ENCODE measurements around the gene KRT14.
"Not testable (repeated sequence)": the region's sequence is repeated elsewhere in the genome, so short reads cannot be mapped to it uniquely, and the experiment has no call there.

The KRT14 gene

GRCh38 chr17:41545829-41546410 is 40.8 kb downstream of the KRT14 start:
- DNase-seq, result no peak

GRCh38 chr17:41544935-41545334 is 41.8 kb downstream of the KRT14 start:
- no peak for DNase-seq

DNA sequence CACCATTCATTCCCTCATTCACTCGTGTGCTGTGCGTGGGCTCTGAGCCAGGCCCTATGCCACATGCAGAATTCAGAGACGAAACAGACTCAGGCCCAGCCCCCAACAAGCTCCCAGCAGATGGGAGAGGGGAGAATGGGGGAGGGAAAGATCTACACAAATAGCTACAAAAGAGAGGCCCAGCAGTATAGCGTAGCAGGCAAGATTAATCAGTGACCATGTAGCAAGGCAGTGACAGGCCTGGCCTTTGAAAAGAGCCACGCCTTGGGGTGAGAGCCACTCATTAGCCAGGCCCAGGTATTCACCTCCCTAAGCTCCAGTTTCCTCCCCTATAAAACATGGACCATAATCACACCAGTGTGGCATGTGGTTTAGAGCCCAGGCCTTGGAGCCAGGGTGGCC is 42.2 kb downstream of the KRT14 start:
- no peak for DNase-seq

- not testable (repeated sequence) for DNase-seq
Observed at GRCh38 chr17:41542786-41543185, 43.9 kb downstream of the KRT14 start.

GRCh38 chr17:41542357-41542756 is 44.3 kb downstream of the KRT14 start:
- DNase-seq, result no peak

DNA sequence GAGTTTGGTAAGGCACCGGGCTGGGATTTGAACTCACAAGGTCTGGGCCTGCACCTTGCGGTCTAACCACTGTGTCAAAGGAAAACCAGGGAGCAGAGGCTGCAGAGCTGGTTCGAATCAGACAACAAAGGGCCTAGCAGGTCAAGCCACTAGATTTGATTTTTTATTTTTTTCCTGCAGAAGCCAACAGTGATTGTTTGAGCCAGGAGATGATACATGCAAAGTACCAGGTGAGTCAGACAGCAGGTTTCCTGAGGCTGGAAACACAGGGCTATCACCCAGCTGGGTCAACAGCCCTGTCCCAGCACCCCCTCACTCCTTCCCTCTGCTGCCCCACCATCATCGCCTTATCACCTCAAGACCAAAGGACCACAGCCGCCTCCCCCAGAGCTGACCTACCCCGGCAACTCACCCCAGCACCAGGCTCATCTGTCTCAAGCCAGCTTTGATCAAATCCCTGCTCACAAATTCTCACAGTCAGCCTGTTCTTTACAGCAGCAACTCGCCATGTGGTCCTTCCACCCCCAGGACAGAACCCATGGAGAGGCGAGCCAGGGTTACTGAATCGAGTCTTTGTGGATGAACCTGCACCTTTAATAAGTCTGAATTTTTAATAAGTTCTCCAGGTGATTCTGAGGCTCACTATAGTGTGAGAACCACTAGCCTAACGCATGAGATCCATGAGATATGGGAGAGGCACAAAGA is 45.6 kb downstream of the KRT14 start:
- no peak for DNase-seq

DNA sequence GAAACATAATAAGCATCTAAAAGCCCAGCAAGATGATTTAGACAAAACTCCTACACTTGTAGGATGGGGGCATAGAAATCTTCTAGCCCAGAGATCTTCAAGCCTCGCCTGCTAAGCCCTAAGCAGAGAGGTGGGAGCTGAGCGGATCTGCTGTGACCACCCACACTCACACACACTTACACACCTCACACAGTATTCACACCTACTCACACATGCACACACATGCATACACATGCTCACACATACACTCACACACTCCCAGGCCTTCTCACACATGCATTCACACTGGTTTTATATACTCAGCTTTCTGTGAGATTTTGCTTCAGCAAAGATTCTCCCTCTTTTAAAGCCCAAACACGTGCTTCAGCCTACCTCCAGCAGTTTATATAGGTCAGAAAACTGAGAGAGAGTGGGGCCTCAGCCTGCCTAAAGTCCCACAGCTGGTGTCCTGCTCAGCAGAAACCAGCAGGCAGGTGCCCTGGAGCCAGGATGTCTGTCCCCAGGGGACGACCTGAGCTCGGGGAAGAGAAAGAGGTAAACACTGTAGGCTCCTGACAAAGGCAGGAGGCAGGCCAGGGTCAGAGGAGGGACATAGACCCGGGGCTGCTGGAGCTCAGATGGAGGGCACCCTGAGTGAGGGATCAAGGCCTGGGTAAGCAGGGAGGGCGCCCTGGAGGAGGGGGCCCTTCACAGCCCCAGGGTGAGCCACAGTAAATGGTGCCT is 46.6 kb downstream of the KRT14 start:
- DNase-seq, result no peak

GRCh38 chr17:41539071-41539492 is 47.6 kb downstream of the KRT14 start:
- no peak for DNase-seq

DNA sequence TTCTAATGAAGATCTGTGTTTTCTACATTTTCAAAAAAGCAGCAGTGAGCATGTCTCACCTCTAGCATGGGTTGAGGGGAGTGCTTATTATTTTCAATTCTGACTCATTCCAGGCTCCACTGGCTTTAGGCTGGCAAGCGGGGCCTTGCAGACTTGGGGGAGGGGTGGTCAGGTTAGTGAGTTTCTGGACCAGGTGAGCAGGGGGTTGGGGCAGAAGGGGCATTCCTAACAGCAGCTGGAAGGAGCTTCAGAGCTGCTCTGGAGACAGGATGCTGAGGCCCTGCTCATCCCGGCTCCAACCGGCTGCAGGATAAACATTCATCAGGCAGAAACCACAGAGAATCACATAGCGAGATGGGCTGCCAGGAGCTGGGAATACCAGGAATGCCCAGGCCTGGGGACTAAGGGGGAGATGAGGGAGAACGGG is 48.1 kb downstream of the KRT14 start:
- no peak for DNase-seq

GRCh38 chr17:41537990-41538389 is 48.7 kb downstream of the KRT14 start:
- DNase-seq, result no peak

- no peak for DNase-seq
Observed at GRCh38 chr17:41537614-41537954, 49.1 kb downstream of the KRT14 start.

- DNase-seq, result no peak
Observed at GRCh38 chr17:41536741-41537613, 49.7 kb downstream of the KRT14 start.

GRCh38 chr17:41535764-41536481 is 50.8 kb downstream of the KRT14 start:
- no peak for DNase-seq

DNA sequence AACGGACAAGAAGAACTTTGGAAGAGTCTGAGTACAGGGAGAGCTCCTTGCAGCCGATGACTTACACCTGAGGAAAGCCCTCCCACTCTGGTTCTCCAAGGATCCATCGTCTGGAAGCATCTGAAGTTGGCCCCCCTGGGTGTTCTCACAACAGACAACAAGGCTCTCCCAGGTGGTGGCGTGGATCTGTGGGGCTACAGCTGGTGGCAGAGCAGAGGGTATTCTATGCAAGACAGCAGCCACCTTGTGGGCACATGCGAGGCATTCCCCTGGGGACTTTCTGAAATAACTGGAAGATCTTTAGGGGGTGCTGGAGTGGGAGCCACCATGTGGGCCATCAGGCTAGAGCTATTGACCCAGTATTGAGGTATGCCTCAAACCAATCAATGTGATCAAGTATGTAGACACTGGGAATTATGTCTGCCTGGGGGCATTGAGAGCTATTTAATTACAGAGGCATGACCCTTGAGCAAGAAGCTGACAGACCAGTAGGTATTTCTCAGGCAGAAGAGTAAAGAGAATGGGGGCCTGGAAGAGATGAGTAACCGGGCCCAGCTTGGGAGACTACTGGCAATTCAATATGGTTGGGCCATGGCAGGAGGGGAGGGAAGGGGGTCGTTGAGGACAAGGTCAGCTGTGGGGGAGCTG is 51.7 kb downstream of the KRT14 start:
- no peak for DNase-seq

- DNase-seq, result no peak
Observed at GRCh38 chr17:41533613-41534012, 53.1 kb downstream of the KRT14 start.

- DNase-seq, result no peak
Observed at GRCh38 chr17:41532947-41533570, 53.6 kb downstream of the KRT14 start.
